Transverse colon (tissue), 4 donors: Measurements from ENCODE around the gene GPI. TPM values are rescaled to one million over a fixed set of nuclear protein-coding genes. Genes with fewer than 3 reads are reported as not detected.

Experiments
- DNase-seq: peaks from one replicate; pipeline ENCODE4 v3.0.0-alpha.2; 2019
- H3K27ac ChIP-seq, 4 donors: fragments of 200-600 bp; sonication (generic); 2 replicates each; pipeline ENCODE4 v1.5.1; 2016 to 2018; ENCODE audit warnings: inconsistent platforms in 4 of 4
- H3K27me3 ChIP-seq: fragments of 200-600 bp; sonication (generic); 2 replicates; pipeline ENCODE4 v1.5.1; 2017; ENCODE audit warnings: inconsistent platforms
- H3K36me3 ChIP-seq, 4 donors: fragments of 200-600 bp; sonication (generic); 2 replicates each; pipeline ENCODE4 v1.5.1; 2017 to 2019; ENCODE audit warnings: inconsistent platforms in 4 of 4
- H3K4me1 ChIP-seq, 4 donors: fragments of 200-600 bp; sonication (generic); 2 replicates each; pipeline ENCODE4 v1.5.1; 2017 to 2020; ENCODE audit warnings: inconsistent platforms in 4 of 4
- H3K4me3 ChIP-seq, 4 donors: fragments of 200-600 bp; sonication (generic); 1 replicate in 1 of 4; 2 replicates in 3 of 4; pipeline versions ENCODE4 v1.5.1 to v1.6.1; 2017 to 2019; ENCODE audit warnings: inconsistent platforms in 4 of 4
- H3K9me3 ChIP-seq, 2 donors: fragments of 200-600 bp; sonication (generic); 2 replicates each; pipeline ENCODE4 v1.5.1; 2017 to 2019; ENCODE audit warnings: inconsistent platforms in 2 of 2
- EP300 ChIP-seq: sonication (generic); formaldehyde crosslinking; IDR thresholded peaks from one replicate; pipeline ENCODE4 v1.6.1; 2017; ENCODE audit warnings: antibody characterized with exemption, low read depth
- POLR2A ChIP-seq: fragments of 450-650 bp; IDR thresholded peaks from one replicate; pipeline ENCODE4 v1.6.1; 2016; ENCODE audit warnings: antibody characterized with exemption, mild to moderate bottlenecking, moderate library complexity
- POLR2AphosphoS5 ChIP-seq, 3 donors: sonication (generic); formaldehyde crosslinking; IDR thresholded peaks; one replicate each; pipeline ENCODE4 v1.6.1; 2016; ENCODE audit warnings: antibody characterized with exemption in 3 of 3
- WGBS, 2 donors: methylation state at CpG; one replicate each; pipeline ENCODE4 v1.1.5; 2018; ENCODE audit warnings: low coverage in 1 of 2; 5-methylcytosine and 5-hydroxymethylcytosine counted together
- in situ Hi-C, 4 donors: fragments of 200-750 bp; cut with MboI; loops; one replicate each; pipeline versions ENCODE4 v1.15.0 to v1.15.1; 2017; ENCODE audit warnings: low sequenced_read_pairs in 3 of 4, low pct_ligation_motif_present in 1 of 4, low pct_unique_long_range_greater_than_20kb in 1 of 4
- intact Hi-C: fragments of 100-400 bp; cut with DNase I; formaldehyde crosslinking; loops from one replicate; pipeline ENCODE4 v1.15.1; 2023; ENCODE audit warnings: low total_unique reads
- total RNA-seq, 4 donors: library from RNA; depleted of rRNA; stranded (reverse); fragments of >200 nt; gene quantifications; one replicate each; pipeline ENCODE4 v1.1.0, GENCODE V29; 2016
- TF ChIP-seq, protein P1 (sequence below), 5 experiments: fragments of 200-600 bp in 3 of 5; fragments of 450-650 bp in 2 of 5; sonication (generic) in 3 of 5; IDR thresholded peaks; 1 replicate in 2 of 5; 2 replicates in 3 of 5; pipeline ENCODE4 v1.5.1; 2016 to 2017; ENCODE audit warnings: antibody characterized with exemption in 5 of 5, inconsistent platforms in 3 of 5, mild to moderate bottlenecking in 2 of 5, moderate library complexity in 1 of 5

Gene GPI
- total RNA-seq, 4 donors from 2014 or later = 112 to 531 (median 220) TPM

DNA sequence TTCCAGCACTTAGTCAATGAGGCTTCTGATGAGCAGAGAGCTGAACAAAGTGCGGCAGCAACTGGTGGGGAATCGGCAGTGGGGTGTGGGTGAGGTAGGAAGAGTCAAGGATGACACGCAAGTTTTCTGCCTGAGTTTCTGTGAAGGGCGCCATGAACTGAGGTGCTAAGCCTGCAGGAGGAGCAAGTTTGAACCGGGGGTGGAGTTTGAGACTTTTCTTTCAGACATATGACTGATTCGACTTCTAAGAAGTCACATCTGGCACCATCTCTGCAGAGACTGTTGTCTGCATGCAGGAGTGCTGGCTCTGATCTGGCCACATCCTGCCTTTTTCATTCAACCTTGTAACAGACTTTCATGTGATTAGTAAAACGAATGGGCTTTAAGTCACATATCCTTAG, 14.8 kb upstream of the GPI start:
- no peak overlapping the region for H3K27ac ChIP-seq

DNA sequence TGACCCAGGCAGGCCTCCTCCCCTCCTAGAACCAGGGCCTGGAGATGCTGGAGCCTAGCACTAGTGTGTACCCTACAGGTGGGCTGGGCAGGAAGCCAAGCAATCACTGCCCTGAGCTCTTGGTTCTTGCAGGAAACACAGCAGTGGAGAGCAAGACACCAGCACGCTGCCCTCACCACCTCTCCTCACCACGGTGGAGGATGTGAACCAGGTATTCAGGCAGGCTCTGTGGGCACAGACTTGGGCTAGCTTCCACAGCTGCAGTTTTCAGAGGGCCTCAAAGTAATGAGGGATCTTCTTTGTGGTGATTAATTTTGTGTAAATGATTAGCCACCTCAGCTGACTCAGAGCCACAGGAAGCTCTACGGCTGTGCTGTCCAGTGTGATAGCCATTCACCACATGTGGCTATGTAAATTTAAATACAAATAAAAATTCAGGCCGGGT, 13.6 kb upstream of the GPI start:
- 71% methylated on average over 4 of the region's 4 CpGs; no CpG with 5 or more reads in 1 of the 2 donors for WGBS, 2 donors
- no peak for DNase-seq
- intact Hi-C loops (no loop called here), in situ Hi-C loops (no loop called here)
- Histone ChIP-seq H3K27me3 (no peaks in the 10 kb centered on the region), H3K4me1 (no peaks in the 10 kb centered on the region), H3K36me3 (peaks cover 0 to 27% (median 4%) of the 10 kb centered on the region in 4 donors), H3K4me3 (no peak overlapping the region), H3K27ac (no peak overlapping the region), H3K9me3 (no peaks in the 10 kb centered on the region)
- no peak for TF ChIP-seq EP300
- TF ChIP-seq POLR2A = no peak
- TF ChIP-seq POLR2AphosphoS5 (IDR thresholded peaks at IDR 0.05) = no peak
- TF ChIP-seq, protein P1, sequence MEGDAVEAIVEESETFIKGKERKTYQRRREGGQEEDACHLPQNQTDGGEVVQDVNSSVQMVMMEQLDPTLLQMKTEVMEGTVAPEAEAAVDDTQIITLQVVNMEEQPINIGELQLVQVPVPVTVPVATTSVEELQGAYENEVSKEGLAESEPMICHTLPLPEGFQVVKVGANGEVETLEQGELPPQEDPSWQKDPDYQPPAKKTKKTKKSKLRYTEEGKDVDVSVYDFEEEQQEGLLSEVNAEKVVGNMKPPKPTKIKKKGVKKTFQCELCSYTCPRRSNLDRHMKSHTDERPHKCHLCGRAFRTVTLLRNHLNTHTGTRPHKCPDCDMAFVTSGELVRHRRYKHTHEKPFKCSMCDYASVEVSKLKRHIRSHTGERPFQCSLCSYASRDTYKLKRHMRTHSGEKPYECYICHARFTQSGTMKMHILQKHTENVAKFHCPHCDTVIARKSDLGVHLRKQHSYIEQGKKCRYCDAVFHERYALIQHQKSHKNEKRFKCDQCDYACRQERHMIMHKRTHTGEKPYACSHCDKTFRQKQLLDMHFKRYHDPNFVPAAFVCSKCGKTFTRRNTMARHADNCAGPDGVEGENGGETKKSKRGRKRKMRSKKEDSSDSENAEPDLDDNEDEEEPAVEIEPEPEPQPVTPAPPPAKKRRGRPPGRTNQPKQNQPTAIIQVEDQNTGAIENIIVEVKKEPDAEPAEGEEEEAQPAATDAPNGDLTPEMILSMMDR (IDR thresholded peaks at IDR 0.05) = no peak

More for the DNA sequence above, 14.8 kb upstream of the GPI start:
- WGBS, 2 donors = 67 to 76% methylated on average over 6 to 7 of the region's 7 CpGs
- no peaks in the 10 kb centered on the region for H3K27me3 ChIP-seq
- H3K36me3 ChIP-seq = peaks cover 0 to 27% (median 4%) of the 10 kb centered on the region in 4 donors
- in situ Hi-C loops = no loop called here
- no peak for DNase-seq
- no peaks in the 10 kb centered on the region for H3K9me3 ChIP-seq
- no peak overlapping the region for H3K4me3 ChIP-seq
- H3K4me1 ChIP-seq = no peaks in the 10 kb centered on the region
- TF ChIP-seq POLR2A = no peak
- TF ChIP-seq, protein P1 (IDR thresholded peaks at IDR 0.05) = no peak
- TF ChIP-seq POLR2AphosphoS5 (IDR thresholded peaks at IDR 0.05) = no peak
- TF ChIP-seq EP300 = no peak
- intact Hi-C loops = no loop called here

DNA sequence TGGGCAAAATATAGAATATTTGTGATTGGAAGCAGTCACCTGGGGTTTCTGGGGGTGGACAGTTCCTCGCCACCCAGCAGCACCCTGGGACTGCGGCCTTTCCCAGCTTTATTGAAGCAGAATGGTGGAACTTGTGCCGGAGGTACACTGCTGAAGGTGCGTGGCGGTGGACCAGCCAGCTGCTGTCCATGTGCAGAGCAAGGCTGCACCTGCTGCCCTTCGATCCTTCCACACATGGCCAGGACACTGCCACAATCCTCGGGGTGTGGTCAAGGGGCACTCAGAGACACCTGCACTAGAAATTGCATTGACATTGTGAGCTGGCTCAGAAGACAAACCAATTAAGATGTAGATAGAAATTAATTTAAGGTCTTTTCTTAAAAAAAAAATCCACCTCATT, 11.4 kb upstream of the GPI start:
- peaks cover 0 to 19% (median 2%) of the 10 kb centered on the region in 4 donors for H3K36me3 ChIP-seq
- peaks cover under 1 to 4% (median 3%) of the 10 kb centered on the region in 4 donors for H3K4me1 ChIP-seq
- no peak overlapping the region for H3K4me3 ChIP-seq
- H3K27me3 ChIP-seq = no peaks in the 10 kb centered on the region
- TF ChIP-seq POLR2AphosphoS5 (IDR thresholded peaks at IDR 0.05) (no peak), POLR2A (no peak), EP300 (no peak)
- TF ChIP-seq, protein P1 (IDR thresholded peaks at IDR 0.05) = no peak
- no peaks in the 10 kb centered on the region for H3K9me3 ChIP-seq
- WGBS, 2 donors = 85% methylated on average over 7 of the region's 7 CpGs; no CpG with 5 or more reads in 1 of the 2 donors
- H3K27ac ChIP-seq = no peak overlapping the region
- DNase-seq = no peak
- intact Hi-C loops = no loop called here
- in situ Hi-C loops = no loop called here

DNA sequence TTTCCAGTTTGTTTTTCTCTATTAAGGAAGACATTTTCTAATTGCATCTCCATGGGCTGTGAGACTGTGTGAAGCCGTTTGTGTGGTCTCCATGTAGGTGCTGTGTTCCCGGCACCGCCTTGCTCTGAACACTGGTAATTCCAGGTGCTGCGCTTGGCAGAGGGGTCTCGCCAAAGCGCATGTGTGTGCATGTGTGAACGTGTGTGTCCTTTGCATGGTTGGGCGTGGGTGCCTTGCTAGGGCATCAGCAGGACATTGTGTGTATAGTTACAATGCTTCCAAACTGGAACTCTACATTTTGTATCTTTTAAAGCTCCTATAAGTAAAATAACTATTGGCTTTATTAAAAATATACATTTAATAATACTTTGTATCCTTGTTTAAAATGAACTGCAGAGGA, 9.8 kb upstream of the GPI start:
- intact Hi-C loops = no loop called here
- WGBS, 2 donors = 94% methylated on average over 8 of the region's 8 CpGs; no CpG with 5 or more reads in 1 of the 2 donors
- no peak for TF ChIP-seq POLR2AphosphoS5 (IDR thresholded peaks at IDR 0.05)
- TF ChIP-seq POLR2A = no peak
- TF ChIP-seq, protein P1 (IDR thresholded peaks at IDR 0.05) = no peak
- no peak for TF ChIP-seq EP300

More for the DNA sequence above, 9.8 kb upstream of the GPI start:
- Histone ChIP-seq H3K27ac (no peak overlapping the region), H3K9me3 (no peaks in the 10 kb centered on the region), H3K36me3 (peaks cover 0 to 12% (median 0%) of the 10 kb centered on the region in 4 donors), H3K4me1 (peaks cover 7 to 17% (median 12%) of the 10 kb centered on the region in 4 donors), H3K27me3 (no peaks in the 10 kb centered on the region), H3K4me3 (no peak overlapping the region)
- DNase-seq = no peak
- in situ Hi-C loops = no loop called here
